ENCODE data around the gene KRTAP4-6.
A peak's percentile ranks its signal among the peaks of the same experiment; 100 is the strongest.
"Not testable (repeated sequence)": the region's sequence is repeated elsewhere in the genome, so short reads cannot be mapped to it uniquely, and the experiment has no call there.

KRTAP4-6 gene

DNA sequence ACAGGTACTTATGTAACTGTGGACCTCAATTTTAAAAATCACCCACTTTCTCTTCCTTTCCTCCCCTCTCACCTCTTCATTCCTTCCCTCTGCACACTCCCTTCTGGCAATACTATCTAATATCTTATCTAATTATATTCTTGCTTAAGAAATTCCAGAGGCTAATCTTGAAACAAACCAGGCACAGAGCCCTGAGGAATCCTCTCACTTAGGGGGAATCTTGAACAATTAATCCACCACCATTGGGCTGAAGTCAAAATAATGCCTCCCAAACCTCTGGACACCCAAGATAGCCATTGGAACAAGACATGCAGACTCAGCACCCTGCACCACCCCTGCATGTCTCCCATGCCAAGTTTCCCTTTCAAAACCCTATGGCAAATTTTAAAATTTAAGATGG, 1.0 kb upstream of the KRTAP4-6 start:
- Histone ChIP-seq H3K4me2 (ENCODE audit: low read length) (no peak overlapping the region), H3K9me3 (replicated peaks; ENCODE audit: low read length) (peaks cover 7% of the 10 kb centered on the region), H3K36me3 (ENCODE audit: insufficient read depth, low read length) (no peaks in the 10 kb centered on the region), H3K9ac (ENCODE audit: low read depth, low read length) (peak overlapping the region; percentile 3), H3K4me1 (ENCODE audit: control insufficient read depth, insufficient read depth, low read length) (no peaks in the 10 kb centered on the region), H3K4me3 (ENCODE audit: low read length) (no peak overlapping the region), H3K27me3 (ENCODE audit: control insufficient read depth, insufficient read depth, low read length) (no peaks in the 10 kb centered on the region)

DNA sequence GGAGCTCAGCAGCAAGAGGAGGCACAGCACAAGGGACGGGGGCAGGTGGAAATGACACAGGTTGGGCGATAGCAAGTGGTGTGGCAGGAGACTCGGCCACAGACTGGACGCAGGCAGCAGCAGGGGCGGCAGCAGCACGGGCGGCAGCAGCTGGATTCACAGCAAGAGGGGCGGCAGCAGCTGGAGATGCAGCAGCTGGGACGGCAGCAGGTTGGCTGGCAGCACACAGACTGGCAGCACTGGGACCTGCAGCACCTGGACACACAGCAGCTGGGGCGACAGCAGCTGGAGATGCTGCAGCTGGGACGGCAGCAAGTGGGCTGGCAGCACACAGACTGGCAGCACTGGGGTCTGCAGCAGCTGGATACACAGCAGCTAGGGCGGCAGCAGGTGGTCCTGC, 479 bp downstream of the KRTAP4-6 start:
- not testable (repeated sequence) for H3K36me3 ChIP-seq (ENCODE audit: insufficient read depth, low read length); H3K4me2 ChIP-seq (ENCODE audit: low read length); H3K9ac ChIP-seq (ENCODE audit: low read depth, low read length); H3K4me1 ChIP-seq (ENCODE audit: control insufficient read depth, insufficient read depth, low read length); H3K9me3 ChIP-seq (replicated peaks; ENCODE audit: low read length); H3K4me3 ChIP-seq (ENCODE audit: low read length); H3K27me3 ChIP-seq (ENCODE audit: control insufficient read depth, insufficient read depth, low read length)

DNA sequence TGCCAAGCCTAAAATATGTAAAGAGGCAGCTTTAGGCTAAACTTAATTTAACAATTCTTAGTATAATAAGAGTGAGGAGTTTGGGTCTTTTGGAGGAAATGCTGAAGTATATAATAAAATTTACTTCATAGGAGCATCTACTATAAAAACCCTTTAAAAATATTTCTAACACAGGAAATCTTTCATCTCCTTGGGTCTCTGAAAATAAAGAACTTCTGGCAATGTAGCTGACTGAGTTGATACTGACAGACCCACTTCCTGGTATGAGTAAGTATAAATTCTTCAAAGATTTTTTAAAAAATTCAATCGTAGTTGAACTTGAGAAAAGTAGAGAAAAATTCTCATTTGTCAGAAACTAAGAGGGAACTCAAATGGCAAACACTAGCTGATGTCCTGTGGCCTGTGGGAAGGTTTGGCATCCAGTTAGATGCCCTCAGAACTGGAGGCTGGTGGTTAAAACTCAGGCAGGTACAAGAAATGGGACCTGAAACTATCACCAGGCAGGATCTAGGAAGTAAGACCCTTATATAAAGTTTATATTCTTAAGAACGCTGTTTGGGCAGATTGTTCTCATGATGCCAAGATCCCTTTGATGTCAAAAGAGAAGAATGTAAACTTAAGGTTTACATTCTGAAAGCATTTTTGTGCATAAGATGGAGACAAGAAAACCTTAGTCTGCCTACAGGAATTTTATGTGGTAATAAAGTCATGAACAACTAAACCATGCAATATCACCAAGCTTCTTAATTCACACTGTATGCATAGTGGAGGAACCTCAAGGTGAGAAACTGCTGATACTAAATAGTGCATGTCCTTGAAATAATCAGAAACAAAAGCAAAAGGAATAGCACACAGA, 6.2 kb downstream of the KRTAP4-6 start:
- Histone ChIP-seq H3K4me3 (ENCODE audit: low read length) (no peak overlapping the region), H3K4me2 (ENCODE audit: low read length) (no peak overlapping the region), H3K9ac (ENCODE audit: low read depth, low read length) (no peak overlapping the region), H3K9me3 (replicated peaks; ENCODE audit: low read length) (no peaks in the 10 kb centered on the region), H3K36me3 (ENCODE audit: insufficient read depth, low read length) (no peaks in the 10 kb centered on the region), H3K4me1 (ENCODE audit: control insufficient read depth, insufficient read depth, low read length) (peaks cover 26% of the 10 kb centered on the region), H3K27me3 (ENCODE audit: control insufficient read depth, insufficient read depth, low read length) (no peaks in the 10 kb centered on the region)

DNA sequence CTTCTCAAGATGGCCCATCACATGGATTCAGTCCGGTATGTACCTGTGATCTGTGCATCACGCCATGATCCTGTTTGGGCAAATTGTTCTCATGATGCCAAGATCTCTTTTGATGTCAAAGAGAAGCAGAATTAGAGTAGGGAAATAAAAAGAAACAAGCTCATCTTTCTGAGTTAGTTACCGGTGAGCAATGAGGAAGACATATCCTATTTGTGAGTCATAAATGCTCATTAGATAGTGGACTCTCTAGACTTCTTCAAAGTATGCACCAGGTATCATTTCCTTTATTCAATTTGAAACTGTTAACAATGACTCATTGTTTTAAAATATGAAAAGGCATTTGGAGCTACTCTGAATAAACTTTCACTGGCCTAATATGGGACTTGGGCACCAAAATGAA, 8.4 kb downstream of the KRTAP4-6 start:
- Histone ChIP-seq H3K4me2 (ENCODE audit: low read length) (peak overlapping the region; percentile 14), H3K27me3 (ENCODE audit: control insufficient read depth, insufficient read depth, low read length) (no peaks in the 10 kb centered on the region), H3K4me1 (ENCODE audit: control insufficient read depth, insufficient read depth, low read length) (peaks cover 26% of the 10 kb centered on the region), H3K9me3 (replicated peaks; ENCODE audit: low read length) (no peaks in the 10 kb centered on the region), H3K4me3 (ENCODE audit: low read length) (no peak overlapping the region), H3K9ac (ENCODE audit: low read depth, low read length) (no peak overlapping the region), H3K36me3 (ENCODE audit: insufficient read depth, low read length) (no peaks in the 10 kb centered on the region)

DNA sequence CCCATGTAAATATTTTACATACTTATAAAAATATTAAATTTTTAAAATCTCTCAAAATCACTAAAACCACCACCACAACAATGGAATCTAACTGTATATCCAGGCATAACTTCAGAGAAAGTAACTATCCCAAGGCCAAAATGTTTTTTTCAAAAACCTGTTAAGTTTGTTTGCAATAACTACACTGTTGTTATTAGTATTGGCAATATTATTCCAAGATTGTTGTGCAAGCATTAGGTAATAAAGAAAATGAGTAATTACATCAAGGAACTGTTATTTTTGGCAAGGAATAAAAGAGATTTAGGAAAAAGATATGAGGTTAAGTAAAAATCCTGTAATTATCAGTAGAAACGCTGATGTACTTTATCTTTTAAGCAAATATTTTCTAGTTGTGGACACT, 13.0 kb downstream of the KRTAP4-6 start:
- Histone ChIP-seq H3K36me3 (ENCODE audit: insufficient read depth, low read length) (no peaks in the 10 kb centered on the region), H3K4me1 (ENCODE audit: control insufficient read depth, insufficient read depth, low read length) (peaks cover 17% of the 10 kb centered on the region), H3K27me3 (ENCODE audit: control insufficient read depth, insufficient read depth, low read length) (no peaks in the 10 kb centered on the region), H3K9me3 (replicated peaks; ENCODE audit: low read length) (no peaks in the 10 kb centered on the region), H3K9ac (ENCODE audit: low read depth, low read length) (no peak overlapping the region), H3K4me3 (ENCODE audit: low read length) (no peak overlapping the region), H3K4me2 (ENCODE audit: low read length) (no peak overlapping the region)

DNA sequence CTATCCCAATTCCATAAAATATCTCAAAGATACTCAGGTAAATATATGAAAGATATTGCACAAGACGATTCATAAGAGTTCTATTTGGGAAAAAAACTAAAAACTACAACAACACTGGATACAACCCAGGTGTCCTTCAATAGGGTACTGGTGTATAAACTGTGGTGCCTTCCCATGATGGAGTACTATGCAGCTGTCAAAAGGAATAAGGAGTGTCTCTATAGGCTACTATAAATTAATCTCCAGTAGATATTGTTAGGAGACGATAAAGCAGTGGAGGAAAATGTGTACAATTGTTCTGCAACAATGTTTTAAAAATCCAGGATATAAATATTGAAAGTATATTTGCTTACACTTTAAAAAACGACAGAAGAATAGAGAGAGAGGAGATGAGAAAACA, 13.9 kb downstream of the KRTAP4-6 start:
- Histone ChIP-seq H3K4me3 (ENCODE audit: low read length) (no peak overlapping the region), H3K27me3 (ENCODE audit: control insufficient read depth, insufficient read depth, low read length) (no peaks in the 10 kb centered on the region), H3K36me3 (ENCODE audit: insufficient read depth, low read length) (no peaks in the 10 kb centered on the region), H3K9me3 (replicated peaks; ENCODE audit: low read length) (no peaks in the 10 kb centered on the region), H3K4me1 (ENCODE audit: control insufficient read depth, insufficient read depth, low read length) (peaks cover 7% of the 10 kb centered on the region), H3K9ac (ENCODE audit: low read depth, low read length) (no peak overlapping the region), H3K4me2 (ENCODE audit: low read length) (no peak overlapping the region)

DNA sequence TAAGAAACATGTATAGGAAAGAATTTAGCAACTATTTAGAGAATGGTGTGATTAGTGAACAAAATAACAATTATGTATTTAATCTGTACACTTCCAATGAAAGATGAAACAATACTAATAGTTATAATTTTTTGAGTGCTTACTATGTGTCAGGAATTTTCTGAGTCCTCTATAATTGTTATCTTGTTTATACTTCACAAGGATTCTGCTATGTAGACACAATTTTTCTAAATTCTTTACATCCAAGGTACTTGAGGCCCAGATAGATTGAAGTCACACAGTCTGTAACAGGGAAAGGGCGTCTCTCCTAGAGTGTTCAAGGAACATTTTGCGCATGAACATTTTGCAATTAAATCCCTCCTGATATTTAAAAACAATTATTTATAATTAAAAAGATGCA, 15.3 kb downstream of the KRTAP4-6 start:
- Histone ChIP-seq H3K4me2 (ENCODE audit: low read length) (no peak overlapping the region), H3K4me3 (ENCODE audit: low read length) (no peak overlapping the region), H3K4me1 (ENCODE audit: control insufficient read depth, insufficient read depth, low read length) (peaks cover 4% of the 10 kb centered on the region), H3K36me3 (ENCODE audit: insufficient read depth, low read length) (no peaks in the 10 kb centered on the region), H3K9ac (ENCODE audit: low read depth, low read length) (no peak overlapping the region), H3K9me3 (replicated peaks; ENCODE audit: low read length) (no peaks in the 10 kb centered on the region), H3K27me3 (ENCODE audit: control insufficient read depth, insufficient read depth, low read length) (no peaks in the 10 kb centered on the region)

DNA sequence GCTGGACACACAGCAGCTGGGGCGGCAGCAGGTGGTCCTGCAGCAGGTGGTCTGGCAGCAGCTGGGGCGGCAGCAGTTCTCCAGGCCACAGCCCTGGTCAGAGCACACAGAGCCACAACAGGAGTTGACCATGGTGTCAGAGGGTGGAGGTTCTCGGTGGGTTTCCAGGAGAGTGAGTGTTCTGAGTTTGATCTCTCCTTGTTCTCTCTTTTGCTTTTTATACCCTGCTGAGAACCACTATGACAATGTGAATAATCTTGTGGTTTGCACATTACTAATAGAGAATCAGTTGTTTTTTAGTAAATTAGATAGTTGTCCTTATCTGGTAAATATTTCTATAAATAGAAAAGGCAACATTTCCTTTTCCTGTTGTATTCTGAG, 16.4 kb downstream of the KRTAP4-6 start, which contains the start of gene KRTAP4-12:
Gene KRTAP4-12, minus strand, starts transcription at position 192 of the 381 bp plus-strand sequence. Its CDS starts 60 bp downstream, at position 132.
- not testable (repeated sequence) for H3K4me1 ChIP-seq (ENCODE audit: control insufficient read depth, insufficient read depth, low read length); H3K36me3 ChIP-seq (ENCODE audit: insufficient read depth, low read length); H3K4me3 ChIP-seq (ENCODE audit: low read length); H3K9me3 ChIP-seq (replicated peaks; ENCODE audit: low read length); H3K27me3 ChIP-seq (ENCODE audit: control insufficient read depth, insufficient read depth, low read length); H3K9ac ChIP-seq (ENCODE audit: low read depth, low read length); H3K4me2 ChIP-seq (ENCODE audit: low read length)

DNA sequence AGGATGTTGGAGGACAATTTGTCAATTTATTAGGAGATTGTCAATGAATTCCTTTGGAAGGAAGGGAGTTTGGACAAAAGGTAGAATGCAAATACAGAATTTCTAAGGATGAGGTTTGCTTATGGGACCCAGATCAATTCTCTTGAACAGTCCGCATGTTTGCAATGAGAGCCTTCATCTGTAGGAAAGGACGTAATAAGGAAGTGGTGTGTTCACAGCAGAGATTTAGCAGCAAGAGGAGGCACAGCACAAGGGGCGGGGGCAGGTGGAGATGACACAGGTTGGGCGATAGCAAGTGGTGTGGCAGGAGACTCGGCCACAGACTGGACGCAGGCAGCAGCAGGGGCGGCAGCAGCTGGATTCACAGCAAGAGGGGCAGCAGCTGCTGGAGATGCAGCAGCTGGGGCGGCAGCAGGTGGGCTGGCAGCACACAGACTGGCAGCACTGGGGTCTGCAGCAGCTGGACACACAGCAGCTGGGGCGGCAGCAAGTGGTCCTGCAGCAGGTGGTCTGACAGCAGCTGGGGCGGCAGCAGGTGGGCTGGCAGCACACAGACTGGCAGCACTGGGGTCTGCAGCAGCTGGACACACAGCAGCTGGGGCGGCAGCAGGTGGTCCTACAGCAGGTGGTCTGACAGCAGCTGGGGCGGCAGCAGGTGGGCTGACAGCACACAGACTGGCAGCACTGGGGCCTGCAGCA, 16.9 kb downstream of the KRTAP4-6 start:
- H3K36me3 ChIP-seq (ENCODE audit: insufficient read depth, low read length); H3K9me3 ChIP-seq (replicated peaks; ENCODE audit: low read length); H3K4me3 ChIP-seq (ENCODE audit: low read length); H3K27me3 ChIP-seq (ENCODE audit: control insufficient read depth, insufficient read depth, low read length); H3K9ac ChIP-seq (ENCODE audit: low read depth, low read length); H3K4me1 ChIP-seq (ENCODE audit: control insufficient read depth, insufficient read depth, low read length); H3K4me2 ChIP-seq (ENCODE audit: low read length): not testable (repeated sequence)

DNA sequence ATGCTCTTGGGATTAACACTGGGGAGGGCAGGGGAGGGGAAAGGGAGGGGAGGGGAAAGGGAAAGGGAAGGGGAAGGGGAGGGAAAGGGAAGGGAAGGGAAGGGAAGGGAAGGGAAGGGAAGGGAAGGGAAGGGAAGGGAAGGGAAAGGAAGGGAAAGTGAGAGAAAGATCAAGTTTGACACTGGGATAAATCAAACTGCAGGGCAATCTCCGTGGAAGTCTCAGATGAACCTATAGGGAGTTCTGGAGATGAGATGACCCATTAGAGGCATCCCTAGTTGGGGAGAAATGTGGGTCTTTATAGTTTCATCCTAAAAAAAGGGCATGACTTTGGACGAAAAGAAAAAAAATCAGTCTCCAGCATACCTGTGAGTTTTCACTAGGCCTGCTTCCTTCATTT, 18.6 kb downstream of the KRTAP4-6 start:
- H3K9me3 ChIP-seq (replicated peaks; ENCODE audit: low read length), result no peaks in the 10 kb centered on the region
- H3K27me3 ChIP-seq (ENCODE audit: control insufficient read depth, insufficient read depth, low read length), result no peaks in the 10 kb centered on the region
- H3K4me2 ChIP-seq (ENCODE audit: low read length), result no peak overlapping the region
- no peak overlapping the region for H3K9ac ChIP-seq (ENCODE audit: low read depth, low read length)
- H3K36me3 ChIP-seq (ENCODE audit: insufficient read depth, low read length), result no peaks in the 10 kb centered on the region
- peaks cover 4% of the 10 kb centered on the region for H3K4me1 ChIP-seq (ENCODE audit: control insufficient read depth, insufficient read depth, low read length)
- H3K4me3 ChIP-seq (ENCODE audit: low read length), result no peak overlapping the region

DNA sequence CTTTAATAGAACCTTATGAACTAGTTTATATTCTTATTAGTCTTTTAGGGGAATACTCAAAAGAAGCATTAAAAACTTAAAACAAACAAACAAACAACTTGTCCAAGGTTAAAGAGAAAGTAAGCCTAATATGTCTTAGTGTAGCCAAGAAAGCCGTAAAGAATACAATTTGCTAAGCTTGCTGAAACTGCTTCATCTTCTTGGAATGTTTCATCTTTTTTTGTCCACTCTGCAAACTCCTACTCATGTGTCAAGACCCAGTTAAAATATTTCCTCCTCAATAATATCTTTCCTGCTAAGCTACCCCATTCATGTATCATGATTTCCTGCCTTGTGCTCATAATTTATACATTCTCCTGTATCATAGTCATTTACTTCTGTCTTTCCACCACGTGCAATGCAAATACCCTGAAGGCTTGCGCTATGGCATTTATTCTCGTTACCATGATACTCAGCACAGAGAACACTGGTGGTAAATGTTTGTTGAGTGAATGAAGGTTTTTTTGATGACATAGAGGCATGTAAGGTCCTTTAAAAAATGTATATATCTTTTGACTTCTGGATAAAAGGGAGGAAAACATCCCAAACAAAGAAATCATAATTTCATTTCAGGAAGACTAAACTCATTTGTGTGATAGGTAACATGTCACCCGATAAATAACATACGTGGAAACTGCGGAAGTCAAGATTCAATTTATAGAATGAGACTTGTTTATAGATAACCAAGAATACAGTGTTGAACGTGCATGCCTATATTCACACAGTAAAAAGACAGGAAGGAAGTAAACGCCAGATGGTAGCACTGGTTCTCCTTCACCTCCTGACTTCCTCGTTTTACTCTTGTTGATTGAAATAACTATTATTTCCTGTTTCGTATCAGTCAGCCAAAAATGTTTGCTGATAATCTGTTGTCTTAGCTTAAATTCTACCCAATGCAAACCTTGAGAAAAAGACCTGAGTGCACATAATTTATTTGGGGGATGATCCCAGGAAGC, 20.4 kb downstream of the KRTAP4-6 start:
- H3K27me3 ChIP-seq (ENCODE audit: control insufficient read depth, insufficient read depth, low read length); H3K4me2 ChIP-seq (ENCODE audit: low read length); H3K4me3 ChIP-seq (ENCODE audit: low read length); H3K9ac ChIP-seq (ENCODE audit: low read depth, low read length); H3K9me3 ChIP-seq (replicated peaks; ENCODE audit: low read length); H3K4me1 ChIP-seq (ENCODE audit: control insufficient read depth, insufficient read depth, low read length); H3K36me3 ChIP-seq (ENCODE audit: insufficient read depth, low read length): not testable (repeated sequence)

Data from skeletal muscle satellite cell (primary cell).